GM19239 (cell line): Measurements from ENCODE around the gene PRKN.
"Not testable (repeated sequence)": the region's sequence is repeated elsewhere in the genome, so short reads cannot be mapped to it uniquely, and the experiment has no call there.

ENCODE experiments used
- DNase-seq: peaks from one replicate; pipeline ENCODE4 v3.0.0; 2011; ENCODE audit warnings: low spot score; ENCODE audit not compliant: insufficient read length
- FAIRE-seq: peaks from 2 replicates; lab custom pipeline; 2011; peaks lifted over from hg19 to GRCh38; lab: Jason Lieb, UNC

The PRKN gene

DNA sequence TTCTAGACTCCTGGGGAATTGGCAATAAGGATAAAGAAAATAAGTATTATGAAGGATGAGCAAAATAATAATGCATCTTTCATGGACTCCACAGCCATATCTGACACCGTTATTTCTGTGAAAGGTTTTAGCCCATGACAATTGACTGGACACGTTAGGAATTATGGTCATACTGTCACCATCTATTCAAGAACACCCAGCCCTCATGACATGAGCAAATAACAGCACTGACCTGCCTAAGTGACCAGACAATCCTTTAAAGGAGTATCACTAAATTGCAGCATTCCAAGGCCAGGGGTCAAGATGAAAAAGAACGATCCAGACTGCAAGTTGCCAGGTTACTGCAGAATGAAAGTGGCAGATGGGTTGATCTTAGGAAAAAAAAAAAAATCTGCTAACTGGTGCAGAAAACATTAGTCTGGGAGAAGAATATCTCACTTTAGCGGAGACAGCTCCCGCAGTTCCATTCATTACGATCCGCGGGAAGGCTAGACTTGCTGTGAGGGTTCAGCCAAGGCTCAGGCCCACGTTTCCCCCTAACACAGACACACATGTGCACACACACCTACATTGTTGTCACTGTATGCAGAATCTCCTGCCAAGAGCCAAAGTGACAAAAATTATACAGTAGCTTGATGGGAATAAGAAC, 1216.0 kb downstream of the PRKN start:
- DNase-seq, result no peak
- no peak for FAIRE-seq

DNA sequence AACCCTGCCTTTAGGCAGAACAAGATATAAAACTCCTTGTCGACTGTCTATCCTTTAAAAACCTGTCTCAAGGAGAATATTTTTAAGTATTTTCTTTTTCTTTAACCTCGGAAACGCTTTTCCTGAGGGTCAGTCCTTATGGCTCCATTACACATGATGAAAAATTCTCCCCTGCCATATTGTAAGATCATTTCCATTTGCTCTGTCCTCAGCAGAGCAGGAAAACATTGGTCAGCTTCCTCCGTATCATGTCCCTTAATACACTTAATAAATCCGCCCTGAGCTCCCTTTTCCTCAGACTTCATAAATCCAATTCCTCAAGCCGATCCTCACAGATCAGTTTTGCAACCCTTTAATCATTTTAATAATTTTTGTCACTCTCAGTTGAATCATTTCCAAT, 1219.2 kb downstream of the PRKN start:
- FAIRE-seq (no peak), DNase-seq (no peak)

DNA sequence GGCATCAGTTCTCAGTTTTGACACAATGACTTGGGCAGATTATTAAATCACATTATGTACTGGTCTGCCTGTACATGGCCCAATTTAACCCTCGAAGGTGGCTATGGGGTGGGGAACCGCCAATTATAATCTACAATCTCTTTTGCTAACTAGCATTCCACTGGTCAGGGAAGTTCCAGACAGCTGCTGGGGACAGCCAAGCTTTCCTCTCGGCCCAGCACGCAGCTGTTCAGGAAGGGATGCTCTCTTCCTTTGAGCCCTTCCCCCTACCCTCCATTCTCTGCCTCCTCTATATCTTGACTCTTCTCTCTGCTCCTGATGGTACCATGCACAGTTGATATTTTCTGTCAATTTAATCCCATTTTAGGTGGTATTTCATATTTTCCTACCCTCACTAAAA, 1220.2 kb downstream of the PRKN start:
- DNase-seq (no peak), FAIRE-seq (no peak)

DNA sequence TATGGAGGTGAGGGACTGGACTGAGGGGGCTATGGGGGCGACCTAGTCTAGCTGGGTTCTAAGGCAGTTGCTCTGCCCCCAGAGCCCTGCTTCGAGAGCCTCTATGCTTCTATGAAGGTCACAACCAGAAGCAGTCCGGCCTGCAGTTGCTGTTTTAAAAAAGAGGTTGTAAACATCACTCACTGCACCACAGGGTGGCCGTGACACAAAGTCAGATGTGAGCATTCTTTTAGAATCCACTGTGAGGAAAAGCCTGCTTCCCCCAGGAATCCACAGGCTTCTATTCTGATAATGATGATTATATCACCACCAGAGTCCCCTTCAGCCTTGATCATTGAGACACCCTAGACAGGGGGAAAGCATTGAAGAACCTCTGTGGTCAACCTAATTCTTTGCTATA, 1224.0 kb downstream of the PRKN start:
- no peak for FAIRE-seq
- no peak for DNase-seq

DNA sequence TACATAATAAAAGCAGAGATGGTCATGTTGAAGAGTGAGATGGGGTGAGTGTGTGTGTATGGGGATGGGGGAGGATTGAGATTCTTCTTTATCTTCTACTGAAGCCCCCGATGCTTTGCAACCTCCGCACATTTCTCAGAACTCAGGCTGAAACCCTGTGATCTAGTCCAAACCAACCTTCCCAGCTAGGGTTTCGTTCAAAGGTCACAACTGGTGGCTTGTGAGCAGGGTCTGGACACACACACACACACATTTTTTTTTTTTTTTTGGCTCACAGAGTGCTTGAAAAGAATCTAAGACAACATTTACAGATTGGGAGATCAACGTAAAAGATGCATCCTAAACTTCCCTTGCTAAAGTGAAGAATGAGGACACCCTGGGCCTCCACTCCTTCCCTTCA, 1228.7 kb downstream of the PRKN start:
- DNase-seq, result no peak
- no peak for FAIRE-seq

DNA sequence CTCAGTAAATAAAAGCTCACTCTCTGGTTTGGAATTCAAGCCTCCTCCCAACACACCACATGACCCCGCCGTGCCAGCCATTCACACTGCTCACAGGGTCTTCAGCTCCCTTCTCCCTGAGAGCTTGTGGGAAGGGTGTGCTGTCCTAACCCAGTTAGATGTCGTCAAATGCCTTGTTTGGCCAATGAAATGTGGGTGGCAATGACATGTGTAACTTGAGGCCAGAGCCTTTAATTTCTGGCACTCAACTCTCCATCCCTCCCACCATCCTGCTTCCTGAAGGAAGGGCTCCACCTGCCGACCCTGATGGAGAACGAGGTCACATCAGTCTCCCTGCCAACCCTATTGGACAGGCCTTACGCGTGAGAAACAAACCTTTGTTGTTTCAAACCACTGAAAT, 1229.2 kb downstream of the PRKN start:
- FAIRE-seq, result no peak
- no peak for DNase-seq

DNA sequence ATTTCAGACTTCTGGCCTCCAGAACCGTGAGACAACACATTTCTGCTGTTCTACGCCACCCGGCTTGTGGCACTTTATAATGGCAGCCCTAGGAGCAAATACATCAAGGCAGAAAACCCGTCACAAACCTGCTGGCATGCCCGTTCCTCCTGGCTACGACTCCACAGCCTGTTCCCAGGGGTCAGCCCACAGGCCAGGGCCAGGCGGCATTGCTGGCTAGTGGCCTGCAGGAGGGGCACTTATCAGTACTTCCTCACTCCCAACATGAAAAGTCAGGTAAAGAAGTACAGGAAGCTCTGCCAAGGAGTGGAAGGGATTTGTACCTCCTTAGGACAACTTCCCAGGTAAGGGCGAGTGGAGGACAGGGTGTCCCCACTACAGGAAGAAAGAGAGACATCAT, 1230.6 kb downstream of the PRKN start:
- no peak for FAIRE-seq
- no peak for DNase-seq

DNA sequence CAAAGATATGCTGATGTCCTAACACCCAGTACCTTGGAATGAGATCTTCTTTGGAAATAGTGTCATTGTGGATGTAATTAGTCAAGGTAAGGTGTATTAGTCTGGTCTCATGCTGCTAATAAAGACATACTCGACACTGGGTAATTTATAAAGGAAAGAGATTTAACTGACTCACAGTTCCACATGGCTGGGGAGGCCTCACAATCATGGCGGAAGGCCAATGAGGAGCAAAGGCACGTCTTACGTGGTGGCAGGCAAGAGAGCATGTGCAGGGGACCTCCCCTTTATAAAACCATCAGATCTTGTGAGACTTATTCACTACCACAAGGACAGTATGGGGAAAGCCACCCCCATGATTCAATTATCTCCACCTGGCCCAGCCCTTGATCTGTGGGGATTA, 1231.3 kb downstream of the PRKN start:
- DNase-seq, FAIRE-seq: not testable (repeated sequence)

DNA sequence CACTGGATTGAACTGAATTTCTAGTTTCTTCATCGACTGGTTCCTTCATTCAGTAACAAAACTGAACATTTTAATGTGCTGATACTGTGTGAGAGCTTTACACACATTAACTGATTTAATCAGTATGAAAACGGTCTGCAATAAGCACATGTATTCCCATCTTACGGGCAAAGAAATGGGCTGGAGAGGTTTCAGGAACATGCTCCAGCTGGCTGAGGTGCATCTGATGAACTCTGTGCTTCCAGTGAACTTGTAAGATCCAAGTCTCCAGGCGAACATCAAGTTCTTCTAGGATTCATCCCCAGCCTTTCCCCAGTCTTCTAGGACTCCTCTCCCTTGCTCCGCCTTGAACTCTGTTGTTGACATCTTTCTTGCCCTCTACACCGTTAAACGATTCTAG, 1233.0 kb downstream of the PRKN start:
- no peak for DNase-seq

DNA sequence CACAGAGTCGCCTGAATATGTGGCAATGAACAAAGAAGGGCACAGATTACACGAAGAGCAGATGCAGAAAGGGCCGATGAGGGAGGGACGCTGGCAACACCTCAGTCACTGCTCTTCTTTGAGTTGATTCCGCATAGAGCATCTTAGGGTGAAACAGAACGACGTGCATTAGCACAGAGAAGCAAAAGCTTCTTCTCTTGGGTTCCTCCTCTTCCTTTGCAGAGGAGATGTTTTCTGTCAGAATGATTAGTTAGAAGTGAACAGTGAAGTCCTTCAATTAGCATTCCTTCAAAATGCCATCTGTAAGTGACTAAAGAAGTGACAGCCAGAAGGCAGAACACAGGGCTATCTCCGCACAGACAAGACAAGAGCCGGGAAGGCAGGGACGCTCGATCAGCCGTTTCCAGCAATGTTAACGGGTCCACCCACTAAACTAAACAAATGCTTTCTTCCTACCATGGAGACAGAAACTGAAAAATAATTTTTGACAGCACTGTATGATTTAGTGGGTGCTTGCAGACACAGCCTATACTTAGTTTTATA, 1233.9 kb downstream of the PRKN start:
- FAIRE-seq (no peak), DNase-seq (no peak)

More for the DNA sequence above, 1233.0 kb downstream of the PRKN start:
- FAIRE-seq, result no peak

DNA sequence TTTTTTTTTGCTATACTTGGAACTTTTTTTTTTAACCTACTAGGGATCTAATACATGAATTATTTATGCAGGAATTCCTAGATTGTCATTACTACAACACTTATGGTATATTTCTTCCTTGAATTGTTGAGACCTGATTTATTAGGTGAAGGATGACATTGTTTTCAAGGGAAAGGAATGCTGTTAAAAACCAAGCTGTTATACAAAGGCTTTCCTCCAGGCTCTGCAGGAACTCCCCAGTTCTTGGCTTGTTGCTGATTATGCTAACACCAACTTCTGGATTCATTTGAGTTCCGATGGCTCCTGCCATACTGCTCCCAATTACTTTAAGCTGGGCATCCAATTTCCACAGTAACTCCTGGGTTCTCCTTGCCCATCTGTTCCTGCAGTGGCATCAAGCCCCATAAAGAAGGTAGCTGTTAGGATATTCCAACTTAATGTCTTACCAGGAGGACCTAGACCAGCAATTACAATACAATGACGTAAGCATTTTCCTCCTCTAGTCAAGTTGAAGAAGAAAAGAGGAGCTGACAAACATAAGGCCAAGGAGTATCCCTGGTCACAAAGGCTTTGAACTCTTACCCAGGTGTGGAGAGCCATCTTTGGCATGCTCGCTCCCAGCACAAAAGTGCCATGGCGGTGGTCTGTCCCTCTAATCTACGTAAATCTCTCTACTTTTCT, 1237.8 kb downstream of the PRKN start:
- DNase-seq, result no peak
- no peak for FAIRE-seq

DNA sequence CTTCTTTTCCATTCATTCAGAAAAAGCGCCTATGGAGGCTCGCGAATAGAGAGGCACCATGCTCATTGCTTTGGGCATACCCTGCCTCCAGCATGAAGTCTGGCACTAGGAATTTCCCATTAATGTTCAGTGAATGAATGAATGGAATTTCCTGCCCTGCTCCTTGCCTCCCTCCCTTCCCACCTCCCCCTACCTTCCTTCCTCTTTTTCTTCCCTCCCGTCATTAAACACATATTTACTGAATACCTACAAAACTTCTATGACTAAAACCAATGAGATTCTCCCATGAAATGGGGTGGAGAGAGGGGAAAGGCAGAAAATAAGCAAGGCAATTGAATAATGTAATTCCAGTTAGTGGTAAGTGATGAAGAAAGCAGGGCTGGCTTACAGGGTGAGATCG, 1239.9 kb downstream of the PRKN start:
- no peak for DNase-seq
- no peak for FAIRE-seq

DNA sequence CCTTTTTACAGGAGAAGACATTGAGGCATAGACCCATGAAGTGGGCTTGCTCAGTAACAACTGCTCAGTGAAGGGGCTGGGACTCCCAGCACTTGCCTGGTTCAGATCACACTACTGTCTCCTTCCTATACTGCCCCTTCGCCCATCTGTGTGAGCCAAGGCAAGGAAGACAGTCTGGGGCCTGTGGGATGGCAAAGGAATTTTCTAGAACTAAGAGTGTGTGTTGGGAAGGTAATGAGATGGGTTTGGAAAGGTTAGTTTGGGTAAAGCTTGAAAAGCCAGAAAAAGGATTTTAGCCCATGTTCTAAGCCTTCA, 1240.4 kb downstream of the PRKN start:
- FAIRE-seq, result no peak
- DNase-seq, result no peak

DNA sequence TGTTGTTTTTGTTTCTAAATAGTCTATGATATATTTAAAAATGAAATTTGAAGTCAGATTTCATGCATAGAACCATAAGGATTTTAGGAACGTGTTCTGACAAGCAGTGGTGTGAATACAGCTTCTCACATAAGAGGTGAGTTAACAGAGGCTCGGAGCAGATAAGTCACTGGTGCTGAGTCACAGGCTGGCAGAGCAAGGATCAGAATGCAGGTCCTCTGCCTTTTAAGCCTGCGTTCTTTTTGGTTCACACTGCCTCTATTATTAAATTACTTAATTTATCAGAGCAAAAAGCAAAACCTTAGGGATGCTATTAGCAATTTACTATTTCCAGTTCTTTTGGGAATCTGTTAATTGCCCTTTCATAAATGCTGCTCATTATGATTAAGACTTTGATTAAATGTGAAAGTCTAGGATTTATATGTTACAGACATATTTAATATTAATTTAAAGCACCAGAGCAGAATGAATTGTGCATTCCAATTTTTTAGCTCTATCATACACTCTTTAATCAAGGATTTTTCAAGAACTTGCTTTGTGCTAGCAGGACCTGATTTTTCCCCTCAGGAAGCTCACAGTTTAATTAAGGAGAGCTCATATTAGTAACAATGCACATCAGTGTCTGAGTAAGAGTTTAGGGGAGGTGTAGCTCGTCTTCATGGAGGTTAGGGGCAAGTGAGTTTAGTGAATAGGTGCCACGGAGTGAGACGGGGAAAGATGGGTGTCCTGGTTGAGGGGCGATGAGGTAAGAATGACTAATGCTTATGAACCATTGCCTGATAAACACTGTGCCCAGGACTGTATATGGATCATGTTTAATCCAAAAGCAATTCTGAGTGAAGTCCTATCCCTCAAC, 1241.0 kb downstream of the PRKN start:
- DNase-seq, result no peak
- no peak for FAIRE-seq

DNA sequence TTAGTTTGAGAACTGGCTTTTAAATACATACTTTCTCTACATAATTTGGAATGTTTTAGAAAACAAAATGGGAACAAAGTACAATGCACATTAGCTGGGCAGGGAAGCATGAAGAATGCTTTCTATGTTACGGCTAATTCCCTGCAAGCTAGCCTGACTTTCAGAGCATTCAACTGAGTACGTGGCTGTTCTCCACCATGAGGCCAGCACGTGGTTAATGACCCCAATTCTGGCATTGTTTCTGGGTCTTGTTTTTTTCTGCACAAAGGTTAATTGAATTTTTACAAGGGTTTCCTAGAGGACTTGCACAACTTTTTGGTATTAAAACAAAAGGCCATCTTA, 1245.1 kb downstream of the PRKN start:
- FAIRE-seq (no peak), DNase-seq (no peak)

DNA sequence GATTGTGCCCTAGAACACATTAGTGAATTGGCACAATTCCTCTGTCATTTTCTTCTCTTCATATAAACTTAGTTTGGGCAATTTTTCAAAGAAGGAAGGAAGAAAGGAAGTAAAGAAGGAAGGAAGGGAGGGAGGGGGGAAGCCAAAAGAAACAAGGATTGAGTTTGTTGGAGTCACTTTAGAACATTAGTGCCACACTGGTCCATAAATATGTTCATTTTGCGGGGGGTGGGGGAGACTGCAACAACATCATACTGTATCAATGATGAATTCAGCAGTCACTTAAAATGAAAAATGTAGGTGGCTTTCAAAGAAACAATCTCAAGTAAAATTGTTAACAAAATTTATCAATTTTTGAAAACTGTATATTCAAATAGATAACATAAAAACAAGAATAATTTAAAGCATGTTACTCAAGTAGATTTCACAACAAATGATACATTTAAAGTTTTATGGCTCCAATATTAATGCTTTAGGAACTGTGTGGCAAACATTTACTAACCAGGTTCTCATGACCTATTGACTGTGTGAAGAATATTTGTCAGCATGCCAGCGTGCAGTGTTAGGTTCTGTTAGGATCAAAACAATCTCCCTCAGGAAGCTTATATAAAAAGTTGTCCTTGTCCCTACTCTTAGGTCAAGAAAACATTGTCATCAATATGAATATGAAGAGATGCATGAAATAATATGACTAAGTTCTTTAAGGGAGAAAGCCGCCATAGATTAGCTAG, 1245.6 kb downstream of the PRKN start:
- no peak for FAIRE-seq

DNA sequence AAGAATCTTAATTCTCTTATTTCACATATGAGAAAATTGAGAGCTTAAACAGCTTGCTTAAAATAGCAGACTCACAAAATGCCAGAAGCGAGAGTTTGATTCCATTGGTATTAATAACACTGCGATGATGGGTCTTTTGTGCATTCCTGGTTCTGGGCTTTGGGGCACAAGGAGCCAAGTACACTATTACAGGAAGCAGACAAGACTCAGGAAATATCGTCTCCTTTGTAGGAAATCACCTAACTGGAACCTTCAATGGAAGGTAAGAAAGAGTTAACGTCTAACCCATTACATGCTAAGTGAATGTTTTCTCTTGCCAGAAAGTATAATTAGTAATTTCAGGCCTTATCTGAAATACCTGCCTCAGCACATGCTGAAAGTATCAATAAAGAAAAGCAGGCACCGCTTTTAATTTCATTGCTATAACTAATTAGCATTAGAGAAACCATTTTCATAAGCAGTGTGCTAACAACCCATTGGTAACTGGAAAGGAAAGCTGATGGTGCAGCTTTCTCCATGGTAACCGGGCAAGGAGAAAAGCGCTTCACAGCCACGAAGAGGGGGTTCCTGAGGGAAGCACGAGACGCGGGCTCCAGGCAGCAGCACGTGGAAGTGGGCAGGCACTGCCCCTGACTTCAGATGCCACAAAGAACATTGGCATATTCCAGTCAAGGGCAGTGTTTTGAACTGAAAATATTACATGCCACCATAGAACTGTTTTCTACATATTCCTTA, 1247.0 kb downstream of the PRKN start:
- FAIRE-seq (no peak), DNase-seq (no peak)

More for the DNA sequence above, 1245.6 kb downstream of the PRKN start:
- no peak for DNase-seq

DNA sequence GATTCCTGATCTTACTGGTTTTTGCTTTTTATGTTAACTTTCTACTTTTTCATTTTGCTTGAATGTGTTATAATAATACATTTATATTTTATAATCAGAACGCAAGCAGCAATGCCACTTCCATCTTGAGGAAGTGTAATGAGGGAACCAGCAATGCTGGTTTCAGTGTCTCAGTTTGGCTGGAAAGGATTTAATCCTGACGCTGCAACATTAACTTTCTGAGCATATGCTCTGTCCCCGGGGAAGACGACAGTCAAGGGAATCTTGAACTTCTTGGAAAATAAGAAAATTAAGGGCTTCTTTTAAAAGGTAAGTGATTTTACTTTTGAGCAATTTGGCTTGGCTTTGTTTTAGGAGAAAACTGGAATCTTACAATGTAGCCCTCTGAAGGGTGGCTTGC, 1248.2 kb downstream of the PRKN start:
- DNase-seq, result no peak
- FAIRE-seq, result no peak

DNA sequence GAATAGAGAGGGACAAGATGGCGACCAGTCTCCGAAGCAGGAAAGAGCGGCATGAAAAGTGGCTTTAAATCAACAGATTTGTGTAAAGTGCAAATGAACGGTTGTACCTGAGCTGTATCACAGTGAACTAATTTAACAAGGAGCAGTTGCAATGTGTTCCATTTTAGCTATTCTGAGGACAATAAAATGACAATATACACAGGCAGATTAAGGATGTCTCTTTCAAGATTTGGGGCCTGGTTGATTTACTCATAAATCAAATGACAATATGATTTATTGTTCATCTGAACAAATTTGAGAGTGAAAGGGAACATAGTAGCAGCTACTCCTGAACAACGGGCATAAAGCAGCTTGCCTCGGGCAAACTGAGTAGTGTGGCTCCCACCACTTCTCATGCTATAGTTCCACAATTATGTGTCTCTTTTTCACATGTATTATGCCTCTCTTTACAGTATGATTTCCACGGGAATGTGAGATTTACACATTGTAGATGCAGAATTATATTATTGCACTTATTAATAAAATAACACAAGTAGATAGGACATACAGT, 1249.6 kb downstream of the PRKN start:
- FAIRE-seq (no peak), DNase-seq (no peak)

DNA sequence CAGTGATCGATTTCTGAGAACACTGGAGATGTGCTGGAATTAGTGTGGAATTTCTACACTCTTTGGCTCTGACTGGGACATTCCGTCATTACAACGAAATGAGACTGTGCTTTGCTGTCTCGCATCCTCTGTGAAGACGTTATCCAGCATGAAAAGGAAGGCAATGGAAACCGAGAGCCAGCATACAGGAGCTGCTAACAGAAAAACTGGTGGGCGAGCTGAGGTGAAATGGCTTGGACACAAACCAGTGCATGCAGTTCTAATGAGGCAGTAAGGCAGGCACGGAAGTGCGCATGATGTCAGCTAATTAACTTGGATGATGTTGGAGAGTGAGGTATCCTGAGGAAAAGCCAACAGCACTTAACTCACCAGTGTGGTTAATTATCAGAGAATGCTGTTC, 1250.9 kb downstream of the PRKN start:
- DNase-seq, result no peak
- no peak for FAIRE-seq
